Neuronal stem cell (in vitro differentiated cells): ENCODE measurements around the gene ZPLD1.

Experiments
- DNase-seq: peaks from one replicate; pipeline ENCODE4 v3.0.0-alpha.2; 2013; ENCODE audit warnings: low spot score
- H2AFZ ChIP-seq: one replicate; pipeline ENCODE4 v1.6.1; 2013; ENCODE audit warnings: mild to moderate bottlenecking, low read length, inconsistent platforms
- H2AK5ac ChIP-seq: 2 replicates; pipeline ENCODE4 v1.6.1; 2013; ENCODE audit warnings: low read depth, mild to moderate bottlenecking, inconsistent platforms, low read length, moderate library complexity, mixed read lengths
- H2BK120ac ChIP-seq: 2 replicates; pipeline ENCODE4 v1.6.1; 2013; ENCODE audit warnings: low read depth, mild to moderate bottlenecking, inconsistent platforms, low read length, moderate library complexity, mixed read lengths
- H2BK12ac ChIP-seq: one replicate; pipeline ENCODE4 v1.6.1; 2013; ENCODE audit warnings: low read length, inconsistent platforms
- H2BK15ac ChIP-seq: 2 replicates; pipeline ENCODE4 v1.6.1; 2013; ENCODE audit warnings: mild to moderate bottlenecking, low read length, inconsistent platforms, mixed read lengths
- H2BK5ac ChIP-seq: one replicate; pipeline ENCODE4 v1.6.1; 2013; ENCODE audit warnings: inconsistent platforms, mild to moderate bottlenecking, low read length, moderate library complexity
- H3K14ac ChIP-seq: one replicate; pipeline ENCODE4 v1.6.1; 2013; ENCODE audit warnings: low read length, inconsistent platforms
- H3K18ac ChIP-seq: 2 replicates; pipeline ENCODE4 v1.6.1; 2013; ENCODE audit warnings: low read length, inconsistent platforms
- H3K23ac ChIP-seq: 2 replicates; pipeline ENCODE4 v1.6.1; 2013; ENCODE audit warnings: low read depth, mild to moderate bottlenecking, mixed read lengths, low read length, inconsistent platforms; ENCODE audit not compliant: poor library complexity
- H3K27ac ChIP-seq: replicated peaks from 3 replicates; pipeline ENCODE4 v1.5.1; 2013; ENCODE audit warnings: low read length, inconsistent platforms
- H3K27me3 ChIP-seq, 3 experiments: 2 replicates each; pipeline ENCODE4 v1.6.1; 2013; ENCODE audit warnings: low read length in 3 of 3, mild to moderate bottlenecking in 2 of 3, inconsistent platforms in 1 of 3, low read depth in 1 of 3, mixed read lengths in 1 of 3, moderate library complexity in 1 of 3; ENCODE audit not compliant: control insufficient read depth in 3 of 3, insufficient read depth in 3 of 3
- H3K36me3 ChIP-seq, 2 donors: replicated peaks in 1 of 2; 2 replicates each; pipeline ENCODE4 v1.6.1; 2013; ENCODE audit warnings: low read length in 2 of 2; ENCODE audit not compliant: control insufficient read depth in 2 of 2, insufficient read depth in 2 of 2
- H3K4ac ChIP-seq: 2 replicates; pipeline ENCODE4 v1.6.1; 2013; ENCODE audit warnings: inconsistent platforms, mild to moderate bottlenecking, low read length, moderate library complexity
- H3K4me1 ChIP-seq, 2 donors: 1 replicate in 1 of 2; 2 replicates in 1 of 2; pipeline ENCODE4 v1.6.1; 2013; ENCODE audit warnings: low read length in 2 of 2, low read depth in 1 of 2; ENCODE audit not compliant: control insufficient read depth in 2 of 2, insufficient read depth in 1 of 2
- H3K4me2 ChIP-seq: one replicate; pipeline ENCODE4 v1.6.1; 2013; ENCODE audit warnings: mild to moderate bottlenecking, low read length, inconsistent platforms; ENCODE audit not compliant: insufficient read depth, poor library complexity, severe bottlenecking
- H3K4me3 ChIP-seq, 2 donors: 2 replicates each; pipeline ENCODE4 v1.5.1; 2013; ENCODE audit warnings: low read length in 2 of 2, mild to moderate bottlenecking in 2 of 2, inconsistent platforms in 1 of 2, moderate library complexity in 1 of 2
- H3K79me1 ChIP-seq: one replicate; pipeline ENCODE4 v1.6.1; 2013; ENCODE audit warnings: low read depth, mild to moderate bottlenecking, inconsistent platforms, low read length, moderate library complexity
- H3K9ac ChIP-seq: one replicate; pipeline ENCODE4 v1.6.1; 2013; ENCODE audit warnings: mild to moderate bottlenecking, low read depth, low read length, inconsistent platforms; ENCODE audit not compliant: poor library complexity
- H3K9me3 ChIP-seq, 2 donors: replicated peaks in 1 of 2; 2 replicates each; pipeline versions ENCODE3 to v1.6.1; 2013; ENCODE audit warnings: low read length in 2 of 2, mild to moderate bottlenecking in 2 of 2, inconsistent platforms in 1 of 2, low read depth in 1 of 2, mixed read lengths in 1 of 2, moderate library complexity in 1 of 2; ENCODE audit not compliant: control insufficient read depth in 2 of 2, insufficient read depth in 1 of 2
- H4K8ac ChIP-seq: one replicate; pipeline ENCODE4 v1.6.1; 2013; ENCODE audit warnings: low read depth, mild to moderate bottlenecking, inconsistent platforms, low read length, moderate library complexity
- H4K91ac ChIP-seq: one replicate; pipeline ENCODE4 v1.6.1; 2013; ENCODE audit warnings: low read length, low read depth, mild to moderate bottlenecking, inconsistent platforms; ENCODE audit not compliant: poor library complexity
- WGBS, 2 donors: extraction: QIAGEN DNeasy Blood & Tissue Kit; methylation state at CpG; one replicate each; pipeline ENCODE4 v1.1.7; 2013; ENCODE audit warnings: missing lambda C conversion rate in 2 of 2, mixed read lengths in 1 of 2; ENCODE audit not compliant: insufficient read length in 2 of 2, insufficient replicate concordance in 1 of 2; ENCODE audit errors: extremely low coverage in 2 of 2; 5-methylcytosine and 5-hydroxymethylcytosine counted together

Gene ZPLD1

GRCh38 chr3:102400766-102401165 lies 34.0 kb upstream of the ZPLD1 start:
- Histone ChIP-seq H2BK12ac (no peak overlapping the region), H2AK5ac (no peak overlapping the region), H3K4me2 (no peak overlapping the region), H3K36me3 (no peaks in the 10 kb centered on the region), H3K27ac (no peak overlapping the region), H3K9me3 (no peaks in the 10 kb centered on the region), H3K4me1 (peaks cover 0 to 2% of the 10 kb centered on the region in 2 donors), H2BK120ac (no peak overlapping the region), H3K23ac (no peak overlapping the region), H2AFZ (no peak overlapping the region), H3K14ac (no peak overlapping the region), H3K27me3 (no peaks in the 10 kb centered on the region), H2BK5ac (no peak overlapping the region), H3K4me3 (no peak overlapping the region), H2BK15ac (no peak overlapping the region), H3K4ac (no peak overlapping the region), H4K8ac (no peak overlapping the region), H4K91ac (no peak overlapping the region), H3K9ac (no peak overlapping the region), H3K18ac (no peak overlapping the region), H3K79me1 (no peaks in the 10 kb centered on the region)
- DNase-seq: no peak
- no CpG with 5 or more reads among the region's 2 CpGs for WGBS, 2 donors

- Histone ChIP-seq H2BK120ac (no peak overlapping the region), H3K23ac (no peak overlapping the region), H3K79me1 (no peaks in the 10 kb centered on the region), H2AFZ (no peak overlapping the region), H3K27ac (no peak overlapping the region), H3K4me1 (no peaks in the 10 kb centered on the region), H3K14ac (no peak overlapping the region), H3K27me3 (no peaks in the 10 kb centered on the region), H3K18ac (no peak overlapping the region), H4K91ac (no peak overlapping the region), H3K9ac (no peak overlapping the region), H3K36me3 (no peaks in the 10 kb centered on the region), H3K4me3 (no peak overlapping the region), H2BK12ac (no peak overlapping the region), H2BK5ac (no peak overlapping the region), H3K4ac (no peak overlapping the region), H3K4me2 (no peak overlapping the region), H2BK15ac (no peak overlapping the region), H2AK5ac (no peak overlapping the region), H4K8ac (no peak overlapping the region), H3K9me3 (no peaks in the 10 kb centered on the region)
- no peak for DNase-seq
Observed at GRCh38 chr3:102410616-102411015, 24.2 kb upstream of the ZPLD1 start.

- no peak overlapping the region for H2BK5ac ChIP-seq
- H3K4ac ChIP-seq: no peak overlapping the region
- no peaks in the 10 kb centered on the region for H3K4me1 ChIP-seq
- H3K27me3 ChIP-seq: no peaks in the 10 kb centered on the region
- no peak for DNase-seq
- no CpG with 5 or more reads among the region's 2 CpGs for WGBS, 2 donors
- H3K23ac ChIP-seq: no peak overlapping the region
- no peak overlapping the region for H3K4me2 ChIP-seq
- H2BK120ac ChIP-seq: no peak overlapping the region
- no peaks in the 10 kb centered on the region for H3K36me3 ChIP-seq
- H3K9me3 ChIP-seq: no peaks in the 10 kb centered on the region
- H3K4me3 ChIP-seq: no peak overlapping the region
- no peak overlapping the region for H3K14ac ChIP-seq
- no peak overlapping the region for H3K9ac ChIP-seq
- H4K8ac ChIP-seq: no peak overlapping the region
- no peak overlapping the region for H3K27ac ChIP-seq
- H2AK5ac ChIP-seq: no peak overlapping the region
- H2BK12ac ChIP-seq: no peak overlapping the region
- H4K91ac ChIP-seq: no peak overlapping the region
- no peak overlapping the region for H2AFZ ChIP-seq
- H3K79me1 ChIP-seq: no peaks in the 10 kb centered on the region
- H2BK15ac ChIP-seq: no peak overlapping the region
- no peak overlapping the region for H3K18ac ChIP-seq
Observed at GRCh38 chr3:102415553-102415952, 19.3 kb upstream of the ZPLD1 start.

- no peak overlapping the region for H3K23ac ChIP-seq
- H2AFZ ChIP-seq: no peak overlapping the region
- H2BK12ac ChIP-seq: no peak overlapping the region
- H3K4me1 ChIP-seq: no peaks in the 10 kb centered on the region
- no peak overlapping the region for H2BK5ac ChIP-seq
- no peak overlapping the region for H2AK5ac ChIP-seq
- H3K4ac ChIP-seq: no peak overlapping the region
- H3K9ac ChIP-seq: no peak overlapping the region
- H4K91ac ChIP-seq: no peak overlapping the region
- no peaks in the 10 kb centered on the region for H3K9me3 ChIP-seq
- H2BK15ac ChIP-seq: no peak overlapping the region
- no peak overlapping the region for H4K8ac ChIP-seq
- H3K36me3 ChIP-seq: no peaks in the 10 kb centered on the region
- H2BK120ac ChIP-seq: no peak overlapping the region
- no peak overlapping the region for H3K14ac ChIP-seq
- H3K27ac ChIP-seq: no peak overlapping the region
- DNase-seq: no peak
- H3K18ac ChIP-seq: no peak overlapping the region
- no peaks in the 10 kb centered on the region for H3K27me3 ChIP-seq
- H3K4me2 ChIP-seq: no peak overlapping the region
- H3K4me3 ChIP-seq: no peak overlapping the region
- no peaks in the 10 kb centered on the region for H3K79me1 ChIP-seq
Observed at GRCh38 chr3:102419786-102420185, 15.0 kb upstream of the ZPLD1 start.
